ENCODE results near the gene ITGAD. TPM values are rescaled to one million over a fixed set of nuclear protein-coding genes. Genes with fewer than 3 reads are reported as not detected.

ITGAD gene
- total RNA-seq, 1 donor from 2014 or later, result not detected

DNA sequence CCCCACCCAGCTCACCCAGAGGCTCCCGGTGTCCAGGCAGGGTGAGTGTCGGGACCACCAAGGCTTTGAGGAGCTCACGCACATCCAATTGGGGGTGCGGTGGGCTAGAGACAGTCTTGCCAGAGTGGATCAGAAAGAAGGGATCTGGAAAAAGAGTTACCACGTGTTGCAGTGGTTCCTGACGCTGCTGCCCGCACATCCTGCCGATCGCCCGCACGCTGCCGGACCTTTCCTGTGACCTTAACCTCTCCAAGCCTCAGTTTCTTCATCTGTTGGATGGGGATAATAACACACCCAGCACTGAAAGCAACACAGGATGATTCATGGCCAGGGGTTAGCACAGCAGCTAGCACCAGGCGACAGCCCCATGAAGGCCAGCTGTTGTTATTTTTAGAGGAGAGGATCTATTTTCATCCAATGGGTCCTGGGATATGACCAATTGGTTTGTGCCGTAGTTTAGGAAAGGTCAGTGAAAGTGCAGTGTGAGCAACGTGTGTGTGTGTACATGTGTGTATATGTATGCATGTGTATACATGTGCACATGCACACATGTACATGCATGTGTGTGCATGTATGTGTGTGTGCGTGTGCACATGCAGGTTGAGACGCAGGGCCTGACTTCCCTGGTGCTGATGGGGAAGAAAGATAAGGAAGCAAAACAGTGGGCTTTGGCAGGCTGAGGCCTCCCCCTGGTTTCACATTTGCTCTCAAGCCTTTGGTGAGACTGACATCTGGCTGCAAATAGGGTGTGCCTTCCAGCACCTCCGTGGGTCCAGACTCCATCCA is 35.6 kb upstream of the ITGAD start:
- no peak for DNase-seq (ENCODE audit: low read depth)
- H3K4me3 ChIP-seq (ENCODE audit: low read depth, low read length), result no peak overlapping the region
- TF ChIP-seq, protein P1, sequence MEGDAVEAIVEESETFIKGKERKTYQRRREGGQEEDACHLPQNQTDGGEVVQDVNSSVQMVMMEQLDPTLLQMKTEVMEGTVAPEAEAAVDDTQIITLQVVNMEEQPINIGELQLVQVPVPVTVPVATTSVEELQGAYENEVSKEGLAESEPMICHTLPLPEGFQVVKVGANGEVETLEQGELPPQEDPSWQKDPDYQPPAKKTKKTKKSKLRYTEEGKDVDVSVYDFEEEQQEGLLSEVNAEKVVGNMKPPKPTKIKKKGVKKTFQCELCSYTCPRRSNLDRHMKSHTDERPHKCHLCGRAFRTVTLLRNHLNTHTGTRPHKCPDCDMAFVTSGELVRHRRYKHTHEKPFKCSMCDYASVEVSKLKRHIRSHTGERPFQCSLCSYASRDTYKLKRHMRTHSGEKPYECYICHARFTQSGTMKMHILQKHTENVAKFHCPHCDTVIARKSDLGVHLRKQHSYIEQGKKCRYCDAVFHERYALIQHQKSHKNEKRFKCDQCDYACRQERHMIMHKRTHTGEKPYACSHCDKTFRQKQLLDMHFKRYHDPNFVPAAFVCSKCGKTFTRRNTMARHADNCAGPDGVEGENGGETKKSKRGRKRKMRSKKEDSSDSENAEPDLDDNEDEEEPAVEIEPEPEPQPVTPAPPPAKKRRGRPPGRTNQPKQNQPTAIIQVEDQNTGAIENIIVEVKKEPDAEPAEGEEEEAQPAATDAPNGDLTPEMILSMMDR (conservative IDR thresholded peaks at IDR 0.05; ENCODE audit: low read depth, low read length), result no peak

DNA sequence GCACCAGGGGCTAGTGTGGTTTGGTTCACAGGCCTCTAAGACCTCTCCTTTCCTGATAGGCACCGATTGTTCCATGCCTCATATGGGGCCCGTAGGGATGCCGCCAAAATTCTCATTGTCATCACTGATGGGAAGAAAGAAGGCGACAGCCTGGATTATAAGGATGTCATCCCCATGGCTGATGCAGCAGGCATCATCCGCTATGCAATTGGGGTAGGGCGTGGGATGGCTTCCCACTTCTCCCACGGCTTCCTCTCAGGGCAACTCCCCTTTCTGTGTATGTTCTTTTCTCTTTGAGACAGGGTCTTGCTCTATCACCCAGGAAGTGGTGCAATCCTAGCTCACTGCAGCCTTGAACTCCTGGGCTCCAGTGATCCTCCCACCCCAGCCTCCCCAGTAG is 32.9 kb upstream of the ITGAD start:
- TF ChIP-seq, protein P1 (conservative IDR thresholded peaks at IDR 0.05; ENCODE audit: low read depth, low read length), result no peak
- no peak overlapping the region for H3K4me3 ChIP-seq (ENCODE audit: low read depth, low read length)
- no peak for DNase-seq (ENCODE audit: low read depth)

DNA sequence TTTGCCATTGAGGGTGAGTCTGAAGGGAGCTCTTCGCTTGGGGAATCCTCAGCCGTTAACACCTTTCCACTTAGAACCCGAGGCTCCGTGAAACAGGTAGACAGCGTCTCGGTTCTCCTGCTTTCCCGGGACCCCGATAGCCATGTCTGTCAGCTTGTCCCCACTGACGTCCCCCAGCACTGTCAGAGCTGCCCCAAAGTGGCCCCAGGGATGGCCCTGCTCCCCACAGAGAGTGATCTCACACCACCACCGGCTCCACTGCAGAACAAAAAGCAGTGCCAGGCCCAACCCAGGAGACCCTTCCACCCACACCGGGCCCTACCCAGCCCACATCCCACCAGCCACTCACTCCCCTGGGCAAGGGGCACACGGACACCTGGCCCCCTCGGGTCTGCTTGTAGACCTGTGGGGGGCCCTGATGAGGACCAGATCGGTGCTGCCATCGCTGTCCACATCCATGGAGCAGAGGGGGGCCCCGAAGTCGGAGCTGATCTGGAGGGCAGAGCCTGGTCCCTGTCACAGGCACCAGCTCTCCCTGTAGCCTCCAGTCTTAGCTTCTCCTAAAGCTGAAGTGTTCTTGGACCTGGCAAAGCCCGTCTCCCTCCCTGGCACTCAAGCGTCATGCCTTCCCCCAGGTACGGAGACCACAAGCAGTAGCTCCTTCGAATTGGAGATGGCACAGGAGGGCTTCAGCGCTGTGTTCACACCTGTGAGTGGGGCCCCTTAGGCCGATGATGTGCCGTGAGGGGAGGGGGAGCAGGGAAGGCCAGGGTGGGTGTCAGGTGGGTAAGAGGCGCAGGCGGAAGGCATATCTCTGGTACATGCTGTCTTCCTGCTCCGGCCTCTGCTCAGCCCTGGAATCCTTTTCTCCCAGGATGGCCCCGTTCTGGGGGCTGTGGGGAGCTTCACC is 31.7 kb upstream of the ITGAD start:
- no peak overlapping the region for H3K4me3 ChIP-seq (ENCODE audit: low read depth, low read length)
- DNase-seq (ENCODE audit: low read depth), result no peak
- TF ChIP-seq, protein P1 (conservative IDR thresholded peaks at IDR 0.05; ENCODE audit: low read depth, low read length), result no peak

DNA sequence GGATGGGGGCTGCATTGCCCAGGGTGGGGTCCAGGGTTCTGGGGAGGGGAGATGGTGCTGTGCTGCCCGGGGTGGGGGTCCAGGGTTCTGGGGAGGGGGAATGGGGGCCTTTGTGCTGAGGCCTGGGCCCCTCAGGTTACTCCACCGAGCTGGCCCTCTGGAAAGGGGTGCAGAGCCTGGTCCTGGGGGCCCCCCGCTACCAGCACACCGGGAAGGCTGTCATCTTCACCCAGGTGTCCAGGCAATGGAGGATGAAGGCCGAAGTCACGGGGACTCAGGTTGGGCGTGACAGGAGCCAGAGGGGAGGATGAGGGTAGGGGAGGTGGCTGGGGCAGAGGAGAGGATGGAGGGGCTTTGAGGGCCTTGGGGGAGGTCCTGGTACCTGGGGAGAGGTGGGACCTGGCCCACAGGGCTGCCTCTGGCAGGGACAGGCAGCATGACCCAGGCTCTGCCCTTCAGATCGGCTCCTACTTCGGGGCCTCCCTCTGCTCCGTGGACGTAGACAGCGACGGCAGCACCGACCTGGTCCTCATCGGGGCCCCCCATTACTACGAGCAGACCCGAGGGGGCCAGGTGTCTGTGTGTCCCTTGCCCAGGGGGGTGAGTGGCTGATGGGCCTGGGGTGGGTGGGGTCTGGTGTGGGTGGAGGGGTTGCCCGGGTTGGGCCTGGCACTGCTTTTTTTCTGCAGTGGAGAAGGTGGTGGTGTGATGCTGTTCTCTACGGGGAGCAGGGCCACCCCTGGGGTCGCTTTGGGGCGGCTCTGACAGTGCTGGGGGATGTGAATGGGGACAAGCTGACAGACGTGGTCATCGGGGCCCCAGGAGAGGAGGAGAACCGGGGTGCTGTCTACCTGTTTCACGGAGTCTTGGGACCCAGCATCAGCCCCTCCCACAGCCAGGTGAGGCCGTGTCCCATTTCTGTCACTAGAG is 30.4 kb upstream of the ITGAD start:
- TF ChIP-seq, protein P1 (conservative IDR thresholded peaks at IDR 0.05; ENCODE audit: low read depth, low read length), result no peak
- no peak overlapping the region for H3K4me3 ChIP-seq (ENCODE audit: low read depth, low read length)
- DNase-seq (ENCODE audit: low read depth), result no peak

DNA sequence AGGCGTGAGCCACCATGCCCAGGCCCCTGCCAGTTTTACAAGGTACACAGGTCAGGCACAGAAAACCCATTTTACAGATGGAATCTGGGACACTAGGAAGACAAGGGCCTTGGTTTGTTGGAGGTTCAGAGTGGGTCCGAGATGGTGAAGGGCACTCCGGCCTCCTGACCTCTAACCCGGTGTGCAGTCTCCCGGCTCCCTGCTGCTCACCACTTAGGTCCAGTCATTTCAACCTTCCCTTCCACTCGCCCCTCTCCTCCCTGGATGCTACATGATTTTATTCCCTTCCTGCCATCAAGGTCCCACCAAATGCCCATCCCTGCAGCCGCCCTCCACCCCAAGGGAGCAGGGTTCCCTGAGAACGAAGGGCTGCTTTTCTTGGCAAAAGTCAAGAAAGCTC is 29.4 kb upstream of the ITGAD start:
- DNase-seq (ENCODE audit: low read depth), result no peak
- TF ChIP-seq, protein P1 (conservative IDR thresholded peaks at IDR 0.05; ENCODE audit: low read depth, low read length), result no peak
- no peak overlapping the region for H3K4me3 ChIP-seq (ENCODE audit: low read depth, low read length)

DNA sequence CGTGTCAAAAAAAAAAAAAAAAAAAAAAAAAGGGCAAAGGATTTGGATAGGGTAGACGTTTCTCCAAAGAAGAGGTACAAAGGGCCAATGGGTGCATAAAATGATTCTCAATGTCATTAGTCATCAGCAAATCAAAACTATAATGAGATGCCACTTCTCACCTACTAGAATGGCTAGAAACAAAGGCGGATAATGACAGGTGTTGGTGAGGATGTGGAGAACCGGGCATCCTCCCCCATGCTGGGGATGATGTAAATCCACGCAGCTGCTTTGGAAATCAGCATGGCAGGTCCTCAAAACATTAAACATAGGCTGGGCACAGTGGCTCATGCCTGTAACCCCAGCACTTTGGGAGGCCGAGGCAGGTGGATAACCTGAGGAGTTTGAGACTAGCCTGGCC is 28.7 kb upstream of the ITGAD start:
- TF ChIP-seq, protein P1 (conservative IDR thresholded peaks at IDR 0.05; ENCODE audit: low read depth, low read length), result no peak
- no peak for DNase-seq (ENCODE audit: low read depth)

More for the DNA sequence above, 28.7 kb upstream of the ITGAD start:
- H3K4me3 ChIP-seq (ENCODE audit: low read depth, low read length), result no peak overlapping the region

Measured in epithelial cell of proximal tubule (primary cell).